22Rv1 (cell line): ENCODE results near the gene MIX23.

Experiments used
- H3K27ac ChIP-seq: fragments of 450-650 bp; 2 replicates; pipeline ENCODE4 v1.5.1; 2017
- ZFX ChIP-seq: fragments of 450-650 bp; IDR thresholded peaks from 2 replicates; pipeline ENCODE4 v1.6.1; 2017; ENCODE audit warnings: antibody characterized with exemption, borderline replicate concordance
- TF ChIP-seq, protein P1 (sequence below): fragments of 450-650 bp; IDR thresholded peaks from 2 replicates; pipeline ENCODE4 v1.5.1; 2017; ENCODE audit warnings: mild to moderate bottlenecking

Gene MIX23

DNA sequence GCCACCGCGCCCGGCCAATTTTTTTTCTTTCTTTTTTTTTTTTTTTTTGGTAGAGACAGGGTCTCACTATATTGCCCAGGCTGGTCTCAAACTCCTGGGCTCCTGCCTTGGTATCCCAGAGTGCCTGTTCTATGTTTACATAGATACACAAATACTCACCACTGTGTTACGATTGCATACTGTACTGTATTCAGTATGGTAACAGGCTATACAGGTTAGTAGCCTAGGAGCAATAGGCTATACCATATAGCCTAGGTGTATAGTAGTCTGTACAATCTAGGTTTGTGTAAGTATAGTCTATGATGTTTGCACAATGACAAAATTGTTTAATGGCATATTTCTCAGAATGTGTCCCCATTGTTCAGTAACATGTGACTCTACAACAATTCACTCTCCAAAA lies 31.4 kb downstream of the MIX23 start:
- H3K27ac ChIP-seq = no peak overlapping the region
- TF ChIP-seq, protein P1, sequence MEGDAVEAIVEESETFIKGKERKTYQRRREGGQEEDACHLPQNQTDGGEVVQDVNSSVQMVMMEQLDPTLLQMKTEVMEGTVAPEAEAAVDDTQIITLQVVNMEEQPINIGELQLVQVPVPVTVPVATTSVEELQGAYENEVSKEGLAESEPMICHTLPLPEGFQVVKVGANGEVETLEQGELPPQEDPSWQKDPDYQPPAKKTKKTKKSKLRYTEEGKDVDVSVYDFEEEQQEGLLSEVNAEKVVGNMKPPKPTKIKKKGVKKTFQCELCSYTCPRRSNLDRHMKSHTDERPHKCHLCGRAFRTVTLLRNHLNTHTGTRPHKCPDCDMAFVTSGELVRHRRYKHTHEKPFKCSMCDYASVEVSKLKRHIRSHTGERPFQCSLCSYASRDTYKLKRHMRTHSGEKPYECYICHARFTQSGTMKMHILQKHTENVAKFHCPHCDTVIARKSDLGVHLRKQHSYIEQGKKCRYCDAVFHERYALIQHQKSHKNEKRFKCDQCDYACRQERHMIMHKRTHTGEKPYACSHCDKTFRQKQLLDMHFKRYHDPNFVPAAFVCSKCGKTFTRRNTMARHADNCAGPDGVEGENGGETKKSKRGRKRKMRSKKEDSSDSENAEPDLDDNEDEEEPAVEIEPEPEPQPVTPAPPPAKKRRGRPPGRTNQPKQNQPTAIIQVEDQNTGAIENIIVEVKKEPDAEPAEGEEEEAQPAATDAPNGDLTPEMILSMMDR = no peak
- TF ChIP-seq ZFX = no peak

GRCh38 chr3:122350814-122351418 lies 32.1 kb downstream of the MIX23 start:
- H3K27ac ChIP-seq = no peak overlapping the region
- TF ChIP-seq, protein P1 = no peak
- no peak for TF ChIP-seq ZFX

DNA sequence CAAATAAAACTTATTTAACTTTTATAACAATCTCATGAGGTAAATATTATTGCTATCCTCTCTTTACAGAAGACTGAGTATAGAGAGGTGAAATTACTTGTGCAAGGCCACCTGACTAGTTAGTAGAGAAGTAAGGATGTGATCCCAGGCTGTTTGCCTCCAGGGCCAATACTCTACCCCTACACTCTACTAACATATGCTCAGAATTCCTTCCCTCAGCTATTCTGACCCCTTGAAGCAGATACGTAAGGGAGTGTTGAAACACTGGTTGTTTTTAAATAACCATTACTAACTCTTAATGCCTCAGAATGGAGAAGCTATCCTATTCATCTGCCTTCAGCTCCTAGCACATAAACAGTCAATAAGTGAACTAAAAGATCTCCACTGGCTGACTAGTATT lies 33.9 kb downstream of the MIX23 start:
- TF ChIP-seq ZFX = no peak
- TF ChIP-seq, protein P1 = no peak

DNA sequence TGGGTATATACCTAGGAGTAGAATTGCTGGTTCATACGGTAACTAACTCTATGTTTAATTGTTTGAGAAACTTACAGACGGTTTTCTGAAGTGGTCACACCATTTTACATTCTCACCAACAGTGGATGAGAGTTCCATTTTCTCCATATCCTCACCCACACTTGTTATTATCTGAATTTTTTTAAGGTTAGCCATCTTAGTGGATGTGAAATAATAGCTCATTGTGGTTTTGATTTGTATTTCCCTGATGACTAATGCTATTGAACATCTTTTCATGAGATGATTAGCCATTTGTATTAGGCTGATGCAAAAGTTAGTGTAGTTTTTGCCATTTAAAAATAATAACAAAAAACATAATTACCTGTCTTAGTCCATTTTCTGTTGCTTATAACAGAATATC lies 39.4 kb downstream of the MIX23 start:
- H3K27ac ChIP-seq = no peak overlapping the region
- TF ChIP-seq, protein P1 = no peak
- TF ChIP-seq ZFX = no peak

More for the DNA sequence above, 33.9 kb downstream of the MIX23 start:
- H3K27ac ChIP-seq = no peak overlapping the region

GRCh38 chr3:122342803-122343202 lies 40.2 kb downstream of the MIX23 start:
- TF ChIP-seq, protein P1 = no peak
- TF ChIP-seq ZFX = no peak
- H3K27ac ChIP-seq = no peak overlapping the region

DNA sequence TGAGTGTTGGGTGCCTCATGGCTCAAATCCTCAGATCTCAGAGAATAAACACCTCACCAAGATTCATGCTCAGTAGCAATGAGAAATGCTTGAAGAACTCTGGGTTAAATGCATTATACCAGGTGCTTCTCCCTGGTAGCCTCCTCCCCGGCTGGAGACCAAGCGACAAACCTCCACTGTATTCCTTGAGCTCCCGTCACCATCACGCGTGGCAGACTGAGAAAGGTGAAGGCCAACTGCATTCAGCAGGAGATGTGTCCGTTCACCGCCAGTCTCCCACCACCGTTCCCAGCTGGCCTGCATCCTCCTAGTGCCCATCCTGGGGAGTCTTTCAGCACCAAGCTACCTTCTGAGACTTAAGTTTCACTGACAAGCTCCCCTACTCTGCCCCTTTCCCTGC lies 50.5 kb downstream of the MIX23 start:
- no peak overlapping the region for H3K27ac ChIP-seq
- TF ChIP-seq, protein P1 = no peak
- TF ChIP-seq ZFX = no peak

GRCh38 chr3:122331886-122332285 lies 51.1 kb downstream of the MIX23 start:
- no peak for TF ChIP-seq ZFX
- TF ChIP-seq, protein P1 = no peak

More at GRCh38 chr3:122331886-122332285, 51.1 kb downstream of the MIX23 start:
- H3K27ac ChIP-seq = no peak overlapping the region
